SU-DHL-6 (cell line): Measurements from ENCODE around the gene MANEAL.

Experiments used
- CTCF ChIP-seq: fragments of 200-600 bp; sonication (generic); IDR thresholded peaks from one replicate; pipeline ENCODE4 v1.5.1; 2017; ENCODE audit warnings: antibody characterized with exemption, mild to moderate bottlenecking, low read length, moderate library complexity; ENCODE audit not compliant: insufficient read depth, poor library complexity, severe bottlenecking
- EZH2phosphoT487 ChIP-seq: fragments of 200-600 bp; sonication (generic), shearing (Covaris generic); conservative IDR thresholded peaks from 2 replicates; pipeline ENCODE4 v1.6.1; 2018; ENCODE audit warnings: mild to moderate bottlenecking, antibody characterized with exemption, low read length, moderate library complexity, mixed read lengths

- TF ChIP-seq CTCF (no peak), EZH2phosphoT487 (no peak)
Observed at GRCh38 chr1:37850352-37850955, 56.8 kb downstream of the MANEAL start.
